ENCODE measurements around the gene CRYL1.
A peak's percentile ranks its signal among the peaks of the same experiment; 100 is the strongest.

Gene CRYL1

GRCh38 chr13:20528452-20528851 lies 2.8 kb upstream of the CRYL1 start:
- DNase-seq (ENCODE audit: low read depth, low spot score) = no peak

- DNase-seq (ENCODE audit: low read depth, low spot score) = no peak
These were observed 1.0 kb upstream of the CRYL1 start for GRCh38 chr13:20526664-20527063.

- DNase-seq (ENCODE audit: low read depth, low spot score) = peak; percentile 33
These were observed 485 bp downstream of the CRYL1 start for GRCh38 chr13:20525144-20525600.

- DNase-seq (ENCODE audit: low read depth, low spot score) = no peak
These were observed 4.1 kb downstream of the CRYL1 start for GRCh38 chr13:20521364-20522115.

GRCh38 chr13:20519875-20520274 lies 5.8 kb downstream of the CRYL1 start:
- DNase-seq (ENCODE audit: low read depth, low spot score) = no peak

- no peak for DNase-seq (ENCODE audit: low read depth, low spot score)
These were observed 7.0 kb downstream of the CRYL1 start for GRCh38 chr13:20518660-20519100.

- no peak for DNase-seq (ENCODE audit: low read depth, low spot score)
These were observed 10.8 kb downstream of the CRYL1 start for GRCh38 chr13:20514866-20515265.

- no peak for DNase-seq (ENCODE audit: low read depth, low spot score)
These were observed 12.1 kb downstream of the CRYL1 start for GRCh38 chr13:20513466-20513995.

- DNase-seq (ENCODE audit: low read depth, low spot score) = peak; percentile 47
These were observed 13.5 kb downstream of the CRYL1 start for GRCh38 chr13:20512042-20512683.

- no peak for DNase-seq (ENCODE audit: low read depth, low spot score)
These were observed 19.0 kb downstream of the CRYL1 start for GRCh38 chr13:20506696-20507095.

- DNase-seq (ENCODE audit: low read depth, low spot score) = no peak
These were observed 20.0 kb downstream of the CRYL1 start for GRCh38 chr13:20505405-20506366.

- DNase-seq (ENCODE audit: low read depth, low spot score) = no peak
These were observed 22.3 kb downstream of the CRYL1 start for GRCh38 chr13:20503088-20504083.

- DNase-seq (ENCODE audit: low read depth, low spot score) = no peak
These were observed 24.1 kb downstream of the CRYL1 start for GRCh38 chr13:20501592-20501991.

- DNase-seq (ENCODE audit: low read depth, low spot score) = no peak
These were observed 24.5 kb downstream of the CRYL1 start for GRCh38 chr13:20501120-20501519.

- DNase-seq (ENCODE audit: low read depth, low spot score) = no peak
These were observed 25.7 kb downstream of the CRYL1 start for GRCh38 chr13:20499986-20500385.

- no peak for DNase-seq (ENCODE audit: low read depth, low spot score)
These were observed 27.0 kb downstream of the CRYL1 start for GRCh38 chr13:20498659-20499058.

GRCh38 chr13:20498129-20498528 lies 27.5 kb downstream of the CRYL1 start:
- no peak for DNase-seq (ENCODE audit: low read depth, low spot score)

GRCh38 chr13:20497006-20497775 lies 28.5 kb downstream of the CRYL1 start:
- DNase-seq (ENCODE audit: low read depth, low spot score) = no peak
